K562 (cell line): ENCODE results near the gene AMZ2. TPM values are rescaled to one million over a fixed set of nuclear protein-coding genes. Genes with fewer than 3 reads are reported as not detected.

Source experiments
- CBX2 ChIP-seq: fragments of 200-600 bp; sonication (generic); IDR thresholded peaks from one replicate; pipeline ENCODE4 v1.6.1; 2012; ENCODE audit warnings: mild to moderate bottlenecking, low read length, inconsistent platforms; ENCODE audit not compliant: insufficient read depth, poor library complexity, severe bottlenecking
- E4F1 ChIP-seq: fragments of 250-450 bp; sonication (Bioruptor Pico); IDR thresholded peaks from 2 replicates; pipeline ENCODE4 v1.5.0; 2021; ENCODE audit warnings: mild to moderate bottlenecking, borderline replicate concordance
- ETV6 ChIP-seq, 3 experiments: fragments of 150-350 bp in 1 of 3; sonication (generic) in 1 of 3; formaldehyde crosslinking in 1 of 3; IDR thresholded peaks; 2 replicates each; pipeline versions ENCODE4 v1.6.1 to v1.8.0; 2014 to 2022; ENCODE audit warnings: borderline replicate concordance in 2 of 3, low read depth in 2 of 3, antibody characterized with exemption in 1 of 3, low read length in 1 of 3, mild to moderate bottlenecking in 1 of 3, missing genetic modification reagents in 1 of 3
- MAFF ChIP-seq: IDR thresholded peaks from 2 replicates; pipeline ENCODE4 v1.6.1; 2012; ENCODE audit warnings: low read length, improper control_type of control experiment
- PRDM10 ChIP-seq: fragments of 450-650 bp; IDR thresholded peaks from 2 replicates; pipeline ENCODE4 v1.6.1; 2018; ENCODE audit not compliant: partially characterized antibody
- SMARCA5 ChIP-seq: fragments of 450-650 bp; IDR thresholded peaks from 2 replicates; pipeline ENCODE4 v1.6.1; 2016
- TCF7L2 ChIP-seq: fragments of 150-350 bp; IDR thresholded peaks from 2 replicates; pipeline ENCODE4 v1.6.1; 2016; ENCODE audit warnings: low read depth, mild to moderate bottlenecking, low read length, moderate library complexity
- YBX1 ChIP-seq: fragments of 450-650 bp; IDR thresholded peaks from 2 replicates; pipeline ENCODE4 v1.7.1; 2016; ENCODE audit warnings: mild to moderate bottlenecking
- ZHX1 ChIP-seq: fragments of 150-350 bp; conservative IDR thresholded peaks from 2 replicates; pipeline ENCODE4 v1.6.1; 2014; ENCODE audit warnings: low read length
- ZNF518B ChIP-seq: fragments of 250-450 bp; sonication (Bioruptor Pico); IDR thresholded peaks from 2 replicates; pipeline ENCODE4 v1.5.0; 2021; ENCODE audit warnings: mild to moderate bottlenecking, moderate library complexity
- polyA plus RNA-seq, 8 experiments: library from polyadenylated mRNA; depleted of rRNA in 4 of 8; stranded (reverse) in 5 of 8; unstranded in 3 of 8; fragments of >200 nt; fragmentation: Nextera tagmentation in 2 of 8; fragmentation: Illumina TruSeq in 1 of 8; extraction: Ambion mirVana in 2 of 8; extraction: Trizol in 1 of 8; gene quantifications; 2 replicates each; pipeline versions ENCODE4 v1.2.1 to v1.2.3, GENCODE V29; 2011 to 2014; ENCODE audit warnings: inconsistent platforms in 1 of 8, missing spikeins in 1 of 8
- total RNA-seq, 7 experiments: library from RNA; depleted of rRNA in 6 of 7; stranded (reverse); fragments of >200 nt in 6 of 7; fragmentation: Illumina TruSeq in 2 of 7; extraction: Trizol in 2 of 7; gene quantifications; 2 replicates each; pipeline versions ENCODE4 v1.2.1 to v1.2.3, GENCODE V29; 2011 to 2021; ENCODE audit warnings: low replicate concordance in 1 of 7

AMZ2 gene
- total and polyA plus RNA-seq, 9 of the 15 experiments (the other 6 are each of a cell fraction or from before 2014, with no cell fraction given), result 22.6 to 92.2 (median 52.6) TPM

DNA sequence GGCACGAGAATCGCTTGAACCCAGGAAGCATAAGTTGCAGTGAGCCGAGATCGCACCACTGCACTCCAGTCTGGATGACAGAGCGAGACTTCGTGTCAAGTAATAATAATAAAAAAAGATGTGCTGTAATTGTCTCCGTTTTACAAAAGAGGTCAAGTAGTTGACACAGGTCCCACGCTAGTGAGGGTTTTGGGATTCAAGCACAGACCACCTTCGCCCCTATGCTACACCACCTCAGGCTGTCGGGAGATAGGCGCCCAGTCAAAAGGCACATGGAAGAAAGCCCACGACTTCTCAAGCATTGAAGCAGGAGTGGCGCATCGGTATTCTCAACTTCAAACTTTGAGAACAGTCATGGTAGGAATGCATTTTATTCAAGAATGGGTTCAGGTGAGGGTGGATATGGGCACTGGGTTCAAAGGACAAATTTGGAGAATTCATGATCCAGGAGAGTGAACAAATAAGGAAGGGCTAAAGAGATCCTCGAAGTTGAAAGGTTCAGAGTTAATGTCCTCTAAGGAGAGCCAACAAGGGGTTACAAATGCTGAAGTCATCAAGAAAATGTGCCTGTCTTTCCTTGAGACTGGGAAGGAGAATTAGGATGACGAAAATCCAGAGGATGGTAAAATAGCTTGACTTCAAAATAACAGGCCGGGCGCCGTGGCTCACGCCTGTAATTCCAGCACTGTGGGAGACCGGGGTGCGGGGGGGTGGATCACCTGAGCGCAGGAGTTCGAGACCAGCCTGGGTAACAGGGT lies 1.4 kb upstream of the AMZ2 start (continued):
- TF ChIP-seq ZHX1, result no peak
- no peak for TF ChIP-seq ZNF518B (CRISPR knock-in tag)
- TF ChIP-seq CBX2, result no peak
- no peak for TF ChIP-seq SMARCA5
- no peak for TF ChIP-seq TCF7L2
- TF ChIP-seq E4F1 (CRISPR knock-in tag), result no peak
- TF ChIP-seq PRDM10, result no peak
- TF ChIP-seq YBX1, result no peak
- TF ChIP-seq MAFF, result peak; percentile 37; the same call in 1 of the 2 replicates
- TF ChIP-seq ETV6 (IDR thresholded peaks at IDR 0.05; ENCODE audit: borderline replicate concordance in 1 of 2, low read depth in 2 of 2, low read length in 1 of 2), result no peak
- TF ChIP-seq ETV6 (CRISPR knock-in tag; IDR thresholded peaks at IDR 0.05; ENCODE audit: borderline replicate concordance), result no peak
